PFSK-1 (cell line): ENCODE data around the gene RNPEP.

Experiments used
- POLR2AphosphoS5 ChIP-seq: IDR thresholded peaks from 2 replicates; pipeline ENCODE4 v1.6.1; 2012; ENCODE audit warnings: low read depth, mild to moderate bottlenecking, control low read depth, low read length, moderate library complexity
- REST ChIP-seq, 2 experiments: IDR thresholded peaks; 2 replicates each; pipeline versions ENCODE4 v1.6.1 to v1.8.0; 2011 to 2012; ENCODE audit warnings: low read depth in 2 of 2, low read length in 2 of 2, control low read depth in 1 of 2, inconsistent platforms in 1 of 2, mild to moderate bottlenecking in 1 of 2, moderate library complexity in 1 of 2; ENCODE audit not compliant: insufficient read depth in 1 of 2
- TAF1 ChIP-seq: IDR thresholded peaks from 2 replicates; pipeline ENCODE4 v1.6.1; 2012; ENCODE audit warnings: low read length, control low read depth, borderline replicate concordance; ENCODE audit not compliant: insufficient read depth

GRCh38 chr1:202014060-202014459, 31.6 kb downstream of the RNPEP start:
- TF ChIP-seq REST (IDR thresholded peaks at IDR 0.05; ENCODE audit: insufficient read depth in 1 of 2, low read depth in 2 of 2, low read length in 2 of 2): no peak
- TF ChIP-seq POLR2AphosphoS5: no peak
- no peak for TF ChIP-seq TAF1
